IPS DF 6.9 (cell line): ENCODE results near the gene ABCA5.

ENCODE experiments used
- DNase-seq: peaks from one replicate; pipeline ENCODE4 v3.0.0-alpha.2; 2013; ENCODE audit warnings: low read depth, low spot score
- H3K27ac ChIP-seq: one replicate; pipeline ENCODE4 v1.5.1; 2013; ENCODE audit warnings: low read length, control low read depth
- H3K27me3 ChIP-seq: 2 replicates; pipeline ENCODE4 v1.6.1; 2013; ENCODE audit warnings: mild to moderate bottlenecking, low read length; ENCODE audit not compliant: control insufficient read depth, insufficient read depth
- H3K36me3 ChIP-seq: 2 replicates; pipeline ENCODE4 v1.6.1; 2013; ENCODE audit warnings: low read length; ENCODE audit not compliant: control insufficient read depth, insufficient read depth
- H3K4me1 ChIP-seq: 2 replicates; pipeline ENCODE4 v1.6.1; 2013; ENCODE audit warnings: low read length; ENCODE audit not compliant: control insufficient read depth, insufficient read depth
- H3K4me3 ChIP-seq: 2 replicates; pipeline ENCODE4 v1.5.1; 2013; ENCODE audit warnings: mild to moderate bottlenecking, low read length
- H3K9me3 ChIP-seq: 2 replicates; pipeline ENCODE4 v1.6.1; 2013; ENCODE audit warnings: low read length, inconsistent platforms; ENCODE audit not compliant: control insufficient read depth, insufficient read depth
- WGBS: extraction: QIAGEN DNeasy Blood & Tissue Kit; methylation state at CpG from one replicate; pipeline ENCODE4 v1.1.7; 2013; ENCODE audit warnings: mixed read lengths, missing lambda C conversion rate; ENCODE audit not compliant: insufficient read length, insufficient coverage; 5-methylcytosine and 5-hydroxymethylcytosine counted together

ABCA5 gene

GRCh38 chr17:69331756-69332155, 4.8 kb upstream of the ABCA5 start:
- H3K4me3 ChIP-seq: no peak overlapping the region
- H3K4me1 ChIP-seq: no peaks in the 10 kb centered on the region
- no peak overlapping the region for H3K27ac ChIP-seq
- no peak for DNase-seq
- no CpG with 5 or more reads among the region's 2 CpGs for WGBS
- H3K36me3 ChIP-seq: no peaks in the 10 kb centered on the region
- no peaks in the 10 kb centered on the region for H3K9me3 ChIP-seq
- no peaks in the 10 kb centered on the region for H3K27me3 ChIP-seq

- DNase-seq: no peak
- no peak overlapping the region for H3K27ac ChIP-seq
These were observed 415 bp downstream of the ABCA5 start for GRCh38 chr17:69326377-69327059.

GRCh38 chr17:69325518-69326376, 1.2 kb downstream of the ABCA5 start:
- H3K9me3 ChIP-seq: no peaks in the 10 kb centered on the region
- H3K27ac ChIP-seq: no peak overlapping the region
- DNase-seq: no peak
- no peaks in the 10 kb centered on the region; the same call in 1 of the 2 replicates for H3K27me3 ChIP-seq
- H3K4me3 ChIP-seq: no peak overlapping the region
- WGBS: no CpG with 5 or more reads among the region's 15 CpGs
- no peaks in the 10 kb centered on the region for H3K36me3 ChIP-seq
- no peaks in the 10 kb centered on the region; the same call in 1 of the 2 replicates for H3K4me1 ChIP-seq

More at GRCh38 chr17:69326377-69327059, 415 bp downstream of the ABCA5 start:
- Histone ChIP-seq H3K36me3 (no peaks in the 10 kb centered on the region), H3K9me3 (no peaks in the 10 kb centered on the region), H3K27me3 (no peaks in the 10 kb centered on the region; the same call in 1 of the 2 replicates), H3K4me3 (peak overlapping the region; percentile 61; the same call in 1 of the 2 replicates), H3K4me1 (no peaks in the 10 kb centered on the region; the same call in 1 of the 2 replicates)
- WGBS: no CpG with 5 or more reads among the region's 51 CpGs

GRCh38 chr17:69323806-69324205, 3.1 kb downstream of the ABCA5 start:
- no peak overlapping the region for H3K4me3 ChIP-seq
- no peaks in the 10 kb centered on the region for H3K36me3 ChIP-seq
- no CpG with 5 or more reads among the region's 1 CpG for WGBS
- no peaks in the 10 kb centered on the region; the same call in 1 of the 2 replicates for H3K27me3 ChIP-seq
- DNase-seq: no peak
- no peaks in the 10 kb centered on the region; the same call in 1 of the 2 replicates for H3K4me1 ChIP-seq
- H3K27ac ChIP-seq: no peak overlapping the region
- no peaks in the 10 kb centered on the region for H3K9me3 ChIP-seq

GRCh38 chr17:69320908-69321238, 6.1 kb downstream of the ABCA5 start:
- H3K27ac ChIP-seq: no peak overlapping the region
- no CpG with 5 or more reads among the region's 4 CpGs for WGBS
- H3K4me1 ChIP-seq: no peaks in the 10 kb centered on the region; the same call in 1 of the 2 replicates
- no peak overlapping the region for H3K4me3 ChIP-seq
- no peaks in the 10 kb centered on the region for H3K9me3 ChIP-seq
- no peak for DNase-seq
- H3K27me3 ChIP-seq: no peaks in the 10 kb centered on the region
- H3K36me3 ChIP-seq: no peaks in the 10 kb centered on the region

GRCh38 chr17:69320210-69320907, 6.6 kb downstream of the ABCA5 start:
- no peaks in the 10 kb centered on the region for H3K36me3 ChIP-seq
- no peak overlapping the region for H3K27ac ChIP-seq
- no peak overlapping the region for H3K4me3 ChIP-seq
- WGBS: no CpG with 5 or more reads among the region's 5 CpGs
- no peaks in the 10 kb centered on the region for H3K9me3 ChIP-seq
- no peaks in the 10 kb centered on the region; the same call in 1 of the 2 replicates for H3K4me1 ChIP-seq
- DNase-seq: no peak
- H3K27me3 ChIP-seq: no peaks in the 10 kb centered on the region

GRCh38 chr17:69317625-69318024, 9.3 kb downstream of the ABCA5 start:
- Histone ChIP-seq H3K27ac (no peak overlapping the region), H3K9me3 (no peaks in the 10 kb centered on the region), H3K4me3 (no peak overlapping the region), H3K36me3 (no peaks in the 10 kb centered on the region), H3K4me1 (no peaks in the 10 kb centered on the region), H3K27me3 (no peaks in the 10 kb centered on the region)
- WGBS: no CpG with 5 or more reads among the region's 1 CpG
- DNase-seq: no peak

GRCh38 chr17:69314246-69315065, 12.5 kb downstream of the ABCA5 start:
- whole genome bisulfite sequencing: no CpG with 5 or more reads among the region's 6 CpGs
- DNase-seq: no peak
- H3K27ac ChIP-seq: no peak overlapping the region

GRCh38 chr17:69305177-69305576, 21.8 kb downstream of the ABCA5 start:
- Histone ChIP-seq H3K4me1 (no peaks in the 10 kb centered on the region), H3K27ac (no peak overlapping the region), H3K27me3 (no peaks in the 10 kb centered on the region), H3K36me3 (no peaks in the 10 kb centered on the region), H3K9me3 (no peaks in the 10 kb centered on the region), H3K4me3 (no peak overlapping the region)
- DNase-seq: no peak
- WGBS: no CpG with 5 or more reads among the region's 2 CpGs

More at GRCh38 chr17:69314246-69315065, 12.5 kb downstream of the ABCA5 start:
- Histone ChIP-seq H3K36me3 (no peaks in the 10 kb centered on the region), H3K27me3 (no peaks in the 10 kb centered on the region), H3K4me3 (no peak overlapping the region), H3K9me3 (no peaks in the 10 kb centered on the region), H3K4me1 (no peaks in the 10 kb centered on the region)
